Caco-2 (cell line): ENCODE results near the gene KRT39. TPM values are rescaled to one million over a fixed set of nuclear protein-coding genes. Genes with fewer than 3 reads are reported as not detected.
A peak's percentile ranks its signal among the peaks of the same experiment; 100 is the strongest.

Experiments
- BruUV-seq: library from RNA; stranded (reverse); fragments of 400-500 nt; replicated peaks from 2 replicates; lab custom pipeline; 2021; lab: Mats Ljungman, UMichigan
- CTCF ChIA-PET: fragments of 300-600 bp; sonication (Branson Sonifier 250); formaldehyde crosslinking; loops from one replicate; lab custom pipeline; 2022; ENCODE audit warnings: antibody characterized with exemption; lab: Charles Lee
- POLR2A ChIA-PET: fragments of 300-600 bp; sonication (Branson Sonifier 250); formaldehyde crosslinking; loops from one replicate; lab custom pipeline; 2022; ENCODE audit warnings: antibody characterized with exemption; lab: Charles Lee
- DNase-seq, 2 experiments: peaks; one replicate each; pipeline versions ENCODE4 v3.0.0 to v3.0.0-alpha.2; 2020 to 2022
- H3K27me3 ChIP-seq: replicated peaks from 2 replicates; pipeline ENCODE4 v1.6.0; 2011; ENCODE audit warnings: low read length; ENCODE audit not compliant: control insufficient read depth, insufficient read depth
- H3K36me3 ChIP-seq: 2 replicates; pipeline ENCODE4 v1.5.1; 2011; ENCODE audit warnings: low read length; ENCODE audit not compliant: control insufficient read depth, insufficient read depth
- H3K4me1 ChIP-seq: fragments of 250-450 bp; sonication (Bioruptor Pico); 2 replicates; pipeline ENCODE4 v1.5.1; 2020; ENCODE audit warnings: mild to moderate bottlenecking
- H3K4me3 ChIP-seq: 2 replicates; pipeline ENCODE4 v1.5.1; 2011; ENCODE audit warnings: low read depth, mild to moderate bottlenecking, control low read depth, low read length
- H3K9me3 ChIP-seq: fragments of 250-450 bp; sonication (Bioruptor Pico); 2 replicates; pipeline ENCODE4 v1.5.1; 2020; ENCODE audit warnings: mild to moderate bottlenecking, moderate library complexity
- H3K27ac Mint-ChIP-seq: one replicate; pipeline ENCODE4 v1.8.0; 2022; ENCODE audit warnings: mixed read lengths; ENCODE audit not compliant: unreplicated experiment
- H3K27me3 Mint-ChIP-seq: one replicate; pipeline ENCODE4 v1.8.0; 2022; ENCODE audit warnings: mixed read lengths; ENCODE audit not compliant: insufficient read depth, unreplicated experiment
- H3K36me3 Mint-ChIP-seq: one replicate; pipeline ENCODE4 v1.8.0; 2022; ENCODE audit warnings: mild to moderate bottlenecking, mixed read lengths; ENCODE audit not compliant: insufficient read depth, unreplicated experiment
- H3K4me1 Mint-ChIP-seq: one replicate; pipeline ENCODE4 v1.8.0; 2022; ENCODE audit warnings: low read depth, mixed read lengths; ENCODE audit not compliant: unreplicated experiment
- H3K4me3 Mint-ChIP-seq: one replicate; pipeline ENCODE4 v1.8.0; 2022; ENCODE audit warnings: mild to moderate bottlenecking, moderate library complexity, mixed read lengths; ENCODE audit not compliant: unreplicated experiment
- H3K9me3 Mint-ChIP-seq: one replicate; pipeline ENCODE4 v1.8.0; 2022; ENCODE audit warnings: mixed read lengths; ENCODE audit not compliant: unreplicated experiment
- intact Hi-C: fragments of 100-400 bp; cut with micrococcal nuclease; formaldehyde crosslinking; loops from one replicate; pipeline ENCODE4 v1.10.0; 2022; ENCODE audit not compliant: unreplicated experiment
- total RNA-seq: library from RNA; stranded (reverse); gene quantifications from 2 replicates; pipeline ENCODE4 v1.2.3, GENCODE V29; 2022
- TF ChIP-seq, protein P1 (sequence below), 2 experiments: fragments of 200-600 bp in 1 of 2; IDR thresholded peaks; 1 replicate in 1 of 2; 2 replicates in 1 of 2; pipeline versions ENCODE4 v1.5.1 to v1.8.0; 2011 to 2022; ENCODE audit warnings: antibody characterized with exemption in 1 of 2, control low read depth in 1 of 2, inconsistent platforms in 1 of 2, low read depth in 1 of 2, low read length in 1 of 2, mild to moderate bottlenecking in 1 of 2, moderate library complexity in 1 of 2; ENCODE audit not compliant: insufficient read depth in 1 of 2, severe bottlenecking in 1 of 2, unreplicated experiment in 1 of 2

Gene KRT39
- total RNA-seq, 1 experiment from 2014 or later: not detected

GRCh38 chr17:40952661-40953060 lies 14.1 kb downstream of the KRT39 start:
- no peaks in the 10 kb centered on the region for H3K9me3 Mint-ChIP-seq
- H3K4me1 Mint-ChIP-seq: peaks cover 69% of the 10 kb centered on the region
- peaks cover 82% of the 10 kb centered on the region for H3K4me1 ChIP-seq
- BruUV-seq: no TSS peak
- no peak overlapping the region for H3K4me3 Mint-ChIP-seq
- CTCF ChIA-PET: interaction anchor here (1.0 kb wide), 1 partner anchor 35 kb away, joined by 5 read pairs; no protein-coding TSS in a partner anchor
- no peaks in the 10 kb centered on the region for H3K27me3 Mint-ChIP-seq
- peaks cover 6% of the 10 kb centered on the region for H3K36me3 Mint-ChIP-seq
- H3K27ac Mint-ChIP-seq: peak overlapping the region; percentile 44
- intact Hi-C loops: no loop called here
- DNase-seq: no peak
- POLR2A ChIA-PET: no interaction called here
- H3K4me3 ChIP-seq: no peak overlapping the region
- TF ChIP-seq, protein P1, sequence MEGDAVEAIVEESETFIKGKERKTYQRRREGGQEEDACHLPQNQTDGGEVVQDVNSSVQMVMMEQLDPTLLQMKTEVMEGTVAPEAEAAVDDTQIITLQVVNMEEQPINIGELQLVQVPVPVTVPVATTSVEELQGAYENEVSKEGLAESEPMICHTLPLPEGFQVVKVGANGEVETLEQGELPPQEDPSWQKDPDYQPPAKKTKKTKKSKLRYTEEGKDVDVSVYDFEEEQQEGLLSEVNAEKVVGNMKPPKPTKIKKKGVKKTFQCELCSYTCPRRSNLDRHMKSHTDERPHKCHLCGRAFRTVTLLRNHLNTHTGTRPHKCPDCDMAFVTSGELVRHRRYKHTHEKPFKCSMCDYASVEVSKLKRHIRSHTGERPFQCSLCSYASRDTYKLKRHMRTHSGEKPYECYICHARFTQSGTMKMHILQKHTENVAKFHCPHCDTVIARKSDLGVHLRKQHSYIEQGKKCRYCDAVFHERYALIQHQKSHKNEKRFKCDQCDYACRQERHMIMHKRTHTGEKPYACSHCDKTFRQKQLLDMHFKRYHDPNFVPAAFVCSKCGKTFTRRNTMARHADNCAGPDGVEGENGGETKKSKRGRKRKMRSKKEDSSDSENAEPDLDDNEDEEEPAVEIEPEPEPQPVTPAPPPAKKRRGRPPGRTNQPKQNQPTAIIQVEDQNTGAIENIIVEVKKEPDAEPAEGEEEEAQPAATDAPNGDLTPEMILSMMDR (IDR thresholded peaks at IDR 0.05; ENCODE audit: insufficient read depth in 1 of 2, low read depth in 1 of 2, low read length in 1 of 2, severe bottlenecking in 1 of 2, unreplicated experiment in 1 of 2): no peak
- H3K9me3 ChIP-seq: no peaks in the 10 kb centered on the region
- H3K27me3 ChIP-seq: no peaks in the 10 kb centered on the region
- no peaks in the 10 kb centered on the region for H3K36me3 ChIP-seq

- H3K4me3 ChIP-seq: no peak overlapping the region
- H3K9me3 ChIP-seq: no peaks in the 10 kb centered on the region
- ChIA-PET CTCF (no interaction called here), POLR2A (no interaction called here)
- Mint-ChIP-seq H3K27ac (peak overlapping the region; percentile 44), H3K36me3 (peaks cover 6% of the 10 kb centered on the region), H3K4me1 (peaks cover 64% of the 10 kb centered on the region), H3K4me3 (no peak overlapping the region), H3K27me3 (no peaks in the 10 kb centered on the region), H3K9me3 (no peaks in the 10 kb centered on the region)
- H3K27me3 ChIP-seq: no peaks in the 10 kb centered on the region
- peaks cover 77% of the 10 kb centered on the region for H3K4me1 ChIP-seq
- TF ChIP-seq, protein P1 (IDR thresholded peaks at IDR 0.05; ENCODE audit: insufficient read depth in 1 of 2, low read depth in 1 of 2, low read length in 1 of 2, severe bottlenecking in 1 of 2, unreplicated experiment in 1 of 2): no peak
- intact Hi-C loops: no loop called here
- H3K36me3 ChIP-seq: no peaks in the 10 kb centered on the region
- no peak for DNase-seq
- BruUV-seq: no TSS peak
Measured at GRCh38 chr17:40952154-40952553, 14.6 kb downstream of the KRT39 start.

GRCh38 chr17:40951011-40951622 lies 15.6 kb downstream of the KRT39 start:
- ChIA-PET CTCF (no interaction called here), POLR2A (no interaction called here)
- Mint-ChIP-seq H3K36me3 (no peaks in the 10 kb centered on the region), H3K9me3 (no peaks in the 10 kb centered on the region), H3K4me1 (peaks cover 56% of the 10 kb centered on the region), H3K27me3 (no peaks in the 10 kb centered on the region), H3K27ac (no peak overlapping the region), H3K4me3 (no peak overlapping the region)
- BruUV-seq: no TSS peak
- intact Hi-C loops: no loop called here
- H3K4me3 ChIP-seq: no peak overlapping the region
- no peaks in the 10 kb centered on the region for H3K36me3 ChIP-seq
- no peaks in the 10 kb centered on the region for H3K9me3 ChIP-seq
- no peaks in the 10 kb centered on the region for H3K27me3 ChIP-seq
- DNase-seq: no peak
- peaks cover 72% of the 10 kb centered on the region for H3K4me1 ChIP-seq
- TF ChIP-seq, protein P1 (IDR thresholded peaks at IDR 0.05; ENCODE audit: insufficient read depth in 1 of 2, low read depth in 1 of 2, low read length in 1 of 2, severe bottlenecking in 1 of 2, unreplicated experiment in 1 of 2): no peak
